ENCODE results near the gene EHMT2. TPM values are rescaled to one million over a fixed set of nuclear protein-coding genes. Genes with fewer than 3 reads are reported as not detected.

EHMT2 gene
- total and polyA plus RNA-seq, 2 of the 4 experiments (the other 2 are of a cell fraction), result 38.0 to 51.2 TPM

- Histone ChIP-seq H3K9me1 (ENCODE audit: insufficient read depth, low read length) (peaks cover 3% of the 10 kb centered on the region; the same call in 1 of the 2 replicates), H3K4me2 (ENCODE audit: low read depth, low read length) (no peak overlapping the region), H2BK20ac (ENCODE audit: low read depth, low read length) (no peak overlapping the region), H3K79me1 (ENCODE audit: low read depth in 1 of 2, low read length in 2 of 2) (no peaks in the 10 kb centered on the region), H3K56ac (ENCODE audit: extremely low read depth, insufficient read depth, low read length) (no peak overlapping the region), H3K36me3 (ENCODE audit: control insufficient read depth, insufficient read depth, low read length) (no peaks in the 10 kb centered on the region), H4K5ac (ENCODE audit: low read depth, low read length) (no peak overlapping the region), H3K27ac (ENCODE audit: insufficient read depth, low read length) (no peak overlapping the region), H4K8ac (ENCODE audit: low read depth in 2 of 2, low read length in 2 of 2) (no peak overlapping the region), H2AFZ (replicated peaks; ENCODE audit: low read length, poor library complexity) (no peak overlapping the region), H3K9ac (ENCODE audit: low read depth, low read length) (no peak overlapping the region), H2BK15ac (ENCODE audit: low read depth, low read length) (peak overlapping the region; percentile 53; the same call in 1 of the 3 replicates), H4K20me1 (ENCODE audit: insufficient read depth, low read length) (no peaks in the 10 kb centered on the region), H2BK5ac (ENCODE audit: low read depth, low read length, poor library complexity, severe bottlenecking) (no peak overlapping the region), H3K27me3 (ENCODE audit: control insufficient read depth, insufficient read depth, low read length) (no peaks in the 10 kb centered on the region), H2AK5ac (ENCODE audit: low read depth, low read length) (no peak overlapping the region), H2BK120ac (ENCODE audit: low read depth, low read length) (no peak overlapping the region), H3K14ac (replicated peaks; ENCODE audit: low read depth, low read length) (no peak overlapping the region; the same call in 1 of the 2 replicates), H3K23ac (ENCODE audit: low read depth, low read length) (no peak overlapping the region), H3K9me3 (ENCODE audit: control insufficient read depth, insufficient read depth, low read length) (no peaks in the 10 kb centered on the region), H2AK9ac (replicated peaks; ENCODE audit: low read depth, low read length, poor library complexity) (no peak overlapping the region), H3K18ac (ENCODE audit: low read depth, low read length) (no peak overlapping the region), H3K4ac (ENCODE audit: low read depth, low read length) (peak overlapping the region; percentile 40; the same call in 1 of the 2 replicates), H4K91ac (ENCODE audit: insufficient read depth, low read depth, low read length) (no peak overlapping the region), H3K4me1 (ENCODE audit: control insufficient read depth, insufficient read depth, low read length) (peaks cover 14% of the 10 kb centered on the region), H3K4me3 (ENCODE audit: insufficient read depth, low read depth, low read length) (no peak overlapping the region)
- no TSS peak for BruUV-seq (replicated peaks)
- DNase-seq (no peak), ATAC-seq (ENCODE audit: low read depth) (no peak)
- WGBS, 2 experiments (ENCODE audit: extremely low coverage in 2 of 2, insufficient read length in 1 of 2), result no CpG with 5 or more reads among the region's 4 CpGs
- in situ Hi-C loops (cut with MboI; ENCODE audit: low sequenced_read_pairs), result no loop called here
- ChIA-PET CTCF (no interaction called here), POLR2A (ENCODE audit: unreplicated experiment) (no interaction called here)
- dilution Hi-C loops (cut with HindIII; ENCODE audit: low sequenced_read_pairs, unreplicated experiment), result no loop called here
- intact Hi-C loops (cut with micrococcal nuclease), result no loop called here
- TF ChIP-seq MXI1 (IDR thresholded peaks at IDR 0.05; ENCODE audit: borderline replicate concordance, low read depth, low read length) (no peak), BHLHE40 (IDR thresholded peaks at IDR 0.05; ENCODE audit: low read depth, low read length) (no peak), POLR2A (IDR thresholded peaks at IDR 0.05; ENCODE audit: low read depth, low read length) (no peak), CEBPB (IDR thresholded peaks at IDR 0.05; ENCODE audit: low read depth, low read length) (no peak), CTCF (conservative IDR thresholded peaks at IDR 0.05; ENCODE audit: low read depth, low read length) (no peak), ELK1 (IDR thresholded peaks at IDR 0.05; ENCODE audit: borderline replicate concordance, low read depth, low read length) (no peak), RFX5 (IDR thresholded peaks at IDR 0.05; ENCODE audit: low read depth, low read length) (no peak), SMC3 (IDR thresholded peaks at IDR 0.05; ENCODE audit: low read depth, low read length) (no peak)
Measured at GRCh38 chr6:31874084-31874670, 23.3 kb downstream of the EHMT2 start.
